ENCODE measurements around the gene USF3.

USF3 gene

GRCh38 chr3:113695786-113696645 lies at the start of gene USF3:
Gene USF3 (minus strand): TSS chr3:113696642. CDS start chr3:113674878, 21,764 bp downstream.
- peak; percentile 43 for DNase-seq

- DNase-seq = peak; percentile 69
Measured at GRCh38 chr3:113745756-113746547, 49.5 kb upstream of the USF3 start, which contains the start of gene NAA50. Gene NAA50 (minus strand): TSS chr3:113746249. CDS start chr3:113745949, 300 bp downstream.

GRCh38 chr3:113744941-113745755 lies 48.7 kb upstream of the USF3 start:
- peak; percentile 71 for DNase-seq

- no peak for DNase-seq
Measured at GRCh38 chr3:113743006-113743630, 46.7 kb upstream of the USF3 start.

- no peak for DNase-seq
Measured at GRCh38 chr3:113741620-113742019, 45.2 kb upstream of the USF3 start.

GRCh38 chr3:113741086-113741485 lies 44.6 kb upstream of the USF3 start:
- no peak for DNase-seq

GRCh38 chr3:113736548-113737089 lies 40.2 kb upstream of the USF3 start:
- peak; percentile 17 for DNase-seq

- no peak for DNase-seq
Measured at GRCh38 chr3:113731694-113732093, 35.3 kb upstream of the USF3 start.

- DNase-seq = no peak
Measured at GRCh38 chr3:113730550-113730949, 34.1 kb upstream of the USF3 start.

GRCh38 chr3:113728661-113729060 lies 32.2 kb upstream of the USF3 start:
- no peak for DNase-seq

- no peak for DNase-seq
Measured at GRCh38 chr3:113721636-113722035, 25.2 kb upstream of the USF3 start.

GRCh38 chr3:113719758-113720157 lies 23.3 kb upstream of the USF3 start:
- DNase-seq = no peak

GRCh38 chr3:113719294-113719693 lies 22.9 kb upstream of the USF3 start:
- DNase-seq = no peak

- DNase-seq = no peak
Measured at GRCh38 chr3:113717818-113718217, 21.4 kb upstream of the USF3 start.

GRCh38 chr3:113717308-113717707 lies 20.9 kb upstream of the USF3 start:
- DNase-seq = no peak

- DNase-seq = no peak
Measured at GRCh38 chr3:113714702-113715101, 18.3 kb upstream of the USF3 start.

GRCh38 chr3:113712129-113712528 lies 15.7 kb upstream of the USF3 start:
- no peak for DNase-seq

GRCh38 chr3:113707835-113708234 lies 11.4 kb upstream of the USF3 start:
- DNase-seq = no peak

GRCh38 chr3:113698956-113699355 lies 2.5 kb upstream of the USF3 start:
- DNase-seq = no peak

- no peak for DNase-seq
Measured at GRCh38 chr3:113698213-113698742, 1.8 kb upstream of the USF3 start.

- peak; percentile 14 for DNase-seq
Measured at GRCh38 chr3:113697500-113698090, 1.2 kb upstream of the USF3 start.

Data from NCI-H510A treated with DMSO at 0.1 percent for 48 hours (cell line).